ENCODE data around the gene PTPRM.

The PTPRM gene

GRCh38 chr18:8386669-8387380, 819.7 kb downstream of the PTPRM start:
- DNase-seq, result peak; percentile 66

GRCh38 chr18:8389391-8390340, 822.5 kb downstream of the PTPRM start:
- DNase-seq, result peak; percentile 15

- DNase-seq, result no peak
Measured at GRCh38 chr18:8391068-8391467, 824.0 kb downstream of the PTPRM start.

GRCh38 chr18:8396254-8396653, 829.1 kb downstream of the PTPRM start:
- DNase-seq, result no peak

- no peak for DNase-seq
Measured at GRCh38 chr18:8397034-8397433, 829.9 kb downstream of the PTPRM start.

GRCh38 chr18:8399138-8399537, 832.0 kb downstream of the PTPRM start:
- DNase-seq, result no peak

- DNase-seq, result no peak
Measured at GRCh38 chr18:8400193-8400752, 833.2 kb downstream of the PTPRM start.

- DNase-seq, result no peak
Measured at GRCh38 chr18:8400825-8401224, 833.7 kb downstream of the PTPRM start.

- DNase-seq, result no peak
Measured at GRCh38 chr18:8401606-8402005, 834.5 kb downstream of the PTPRM start.

- no peak for DNase-seq
Measured at GRCh38 chr18:8402237-8402636, 835.1 kb downstream of the PTPRM start.

- no peak for DNase-seq
Measured at GRCh38 chr18:8403713-8404112, 836.6 kb downstream of the PTPRM start.

GRCh38 chr18:8406186-8406867, 839.2 kb downstream of the PTPRM start:
- no peak for DNase-seq

- DNase-seq, result no peak
Measured at GRCh38 chr18:8406868-8407250, 839.7 kb downstream of the PTPRM start.

- DNase-seq, result no peak
Measured at GRCh38 chr18:8409151-8409550, 842.0 kb downstream of the PTPRM start.

- no peak for DNase-seq
Measured at GRCh38 chr18:8411492-8411891, 844.4 kb downstream of the PTPRM start.

- no peak for DNase-seq
Measured at GRCh38 chr18:8412117-8412516, 845.0 kb downstream of the PTPRM start.

- no peak for DNase-seq
Measured at GRCh38 chr18:8413189-8413588, 846.1 kb downstream of the PTPRM start.

GRCh38 chr18:8413751-8414150, 846.6 kb downstream of the PTPRM start:
- no peak for DNase-seq

GRCh38 chr18:8416212-8417019, 849.3 kb downstream of the PTPRM start:
- no peak for DNase-seq

GRCh38 chr18:8422391-8422790, 855.3 kb downstream of the PTPRM start:
- DNase-seq, result no peak

GRCh38 chr18:8423051-8423557, 856.0 kb downstream of the PTPRM start:
- DNase-seq, result no peak

GRCh38 chr18:8424481-8424880, 857.4 kb downstream of the PTPRM start:
- no peak for DNase-seq
